SK-N-SH treated with all-trans-retinoic acid at 6 μM for 48 hours (cell line): ENCODE results near the gene DIP2C.

ENCODE experiments used
- ATAC-seq: fragments of 200-7000 bp; cut with Tn5 transposase; 3 replicates; pipeline ENCODE4 v1.9.1; 2020; ENCODE audit warnings: mild to moderate bottlenecking, moderate library complexity
- ARNTL ChIP-seq: fragments of 450-650 bp; formaldehyde crosslinking; IDR thresholded peaks from 2 replicates; pipeline ENCODE4 v1.5.0; 2020; ENCODE audit warnings: low read depth, mild to moderate bottlenecking, moderate library complexity, borderline replicate concordance
- BACH2 ChIP-seq: fragments of 250-450 bp; sonication (Bioruptor Pico); IDR thresholded peaks from 2 replicates; pipeline ENCODE4 v1.9.0; 2021; ENCODE audit warnings: mild to moderate bottlenecking, borderline replicate concordance
- CREB5 ChIP-seq: fragments of 250-450 bp; sonication (Bioruptor Pico); IDR thresholded peaks from 2 replicates; pipeline ENCODE4 v1.5.1; 2020; ENCODE audit warnings: low read depth, mild to moderate bottlenecking, moderate library complexity
- CSDC2 ChIP-seq: fragments of 250-450 bp; sonication (Bioruptor Pico); IDR thresholded peaks from 2 replicates; pipeline ENCODE4 v1.5.0; 2020; ENCODE audit warnings: mild to moderate bottlenecking, moderate library complexity
- CSRNP3 ChIP-seq: fragments of 250-450 bp; sonication (Bioruptor Pico); IDR thresholded peaks from 2 replicates; pipeline ENCODE4 v1.5.1; 2021; ENCODE audit warnings: mild to moderate bottlenecking, moderate library complexity
- ESRRG ChIP-seq: fragments of 250-450 bp; sonication (Bioruptor Pico); IDR thresholded peaks from 2 replicates; pipeline ENCODE4 v1.6.1; 2021; ENCODE audit warnings: mild to moderate bottlenecking
- GLIS3 ChIP-seq: fragments of 250-450 bp; sonication (Bioruptor Pico); IDR thresholded peaks from 2 replicates; pipeline ENCODE4 v1.5.0; 2020; ENCODE audit warnings: mild to moderate bottlenecking, moderate library complexity
- ISL1 ChIP-seq: fragments of 250-450 bp; sonication (Bioruptor Pico); IDR thresholded peaks from 2 replicates; pipeline ENCODE4 v2.1.2; 2022; ENCODE audit warnings: mild to moderate bottlenecking, moderate library complexity
- OSR1 ChIP-seq: fragments of 250-450 bp; sonication (Bioruptor Pico); IDR thresholded peaks from 2 replicates; pipeline ENCODE4 v1.8.0; 2022; ENCODE audit warnings: moderate library complexity, mild to moderate bottlenecking, inconsistent platforms
- PATZ1 ChIP-seq: fragments of 250-450 bp; sonication (Bioruptor Pico); IDR thresholded peaks from 2 replicates; pipeline ENCODE4 v1.8.0; 2020; ENCODE audit warnings: mild to moderate bottlenecking, moderate library complexity, borderline replicate concordance
- POU6F1 ChIP-seq: fragments of 250-450 bp; sonication (Bioruptor Pico); IDR thresholded peaks from 2 replicates; pipeline ENCODE4 v1.8.0; 2021; ENCODE audit warnings: low read depth, mild to moderate bottlenecking, moderate library complexity, borderline replicate concordance
- PPARA ChIP-seq: fragments of 250-450 bp; sonication (Bioruptor Pico); IDR thresholded peaks from 2 replicates; pipeline ENCODE4 v1.5.0; 2020; ENCODE audit warnings: mild to moderate bottlenecking, borderline replicate concordance
- RARB ChIP-seq: fragments of 250-450 bp; sonication (Bioruptor Pico); IDR thresholded peaks from 2 replicates; pipeline ENCODE4 v1.8.0; 2021; ENCODE audit warnings: mild to moderate bottlenecking, moderate library complexity
- TCF4 ChIP-seq: fragments of 250-450 bp; sonication (Bioruptor Pico); IDR thresholded peaks from 2 replicates; pipeline ENCODE4 v1.8.0; 2021; ENCODE audit warnings: mild to moderate bottlenecking, moderate library complexity, borderline replicate concordance
- TSHZ2 ChIP-seq: fragments of 250-450 bp; sonication (Bioruptor Pico); IDR thresholded peaks from 2 replicates; pipeline ENCODE4 v1.5.0; 2020; ENCODE audit warnings: mild to moderate bottlenecking, moderate library complexity
- ZFP30 ChIP-seq: fragments of 450-650 bp; formaldehyde crosslinking; IDR thresholded peaks from 2 replicates; pipeline ENCODE4 v1.5.0; 2022; ENCODE audit warnings: mild to moderate bottlenecking, moderate library complexity
- ZNF565 ChIP-seq: fragments of 450-650 bp; formaldehyde crosslinking; conservative IDR thresholded peaks from 2 replicates; pipeline ENCODE4 v1.5.0; 2020; ENCODE audit warnings: low read depth, mild to moderate bottlenecking, moderate library complexity
- ZNF70 ChIP-seq: fragments of 450-650 bp; formaldehyde crosslinking; IDR thresholded peaks from 2 replicates; pipeline ENCODE4 v1.5.0; 2020; ENCODE audit warnings: mild to moderate bottlenecking, moderate library complexity

Gene DIP2C

GRCh38 chr10:246431-246830 is 443.0 kb downstream of the DIP2C start:
- no peak for TF ChIP-seq PATZ1 (CRISPR knock-in tag)
- TF ChIP-seq ESRRG (CRISPR knock-in tag): no peak
- no peak for TF ChIP-seq GLIS3
- no peak for TF ChIP-seq ZNF565
- TF ChIP-seq TSHZ2 (CRISPR knock-in tag): no peak
- no peak for TF ChIP-seq ZNF70 (CRISPR knock-in tag)
- TF ChIP-seq OSR1 (CRISPR knock-in tag): no peak
- ATAC-seq: no peak

- ATAC-seq: no peak
- TF ChIP-seq PPARA (CRISPR knock-in tag): no peak
- no peak for TF ChIP-seq CSDC2 (CRISPR knock-in tag)
- TF ChIP-seq RARB (CRISPR knock-in tag): no peak
- TF ChIP-seq TCF4 (CRISPR knock-in tag): no peak
- no peak for TF ChIP-seq ZFP30 (CRISPR knock-in tag)
- TF ChIP-seq ISL1 (CRISPR knock-in tag): no peak
- no peak for TF ChIP-seq CSRNP3 (CRISPR knock-in tag)
- TF ChIP-seq BACH2 (CRISPR knock-in tag): no peak
Observed at GRCh38 chr10:244227-244626, 445.2 kb downstream of the DIP2C start.

- no peak for ATAC-seq
- TF ChIP-seq CREB5 (CRISPR knock-in tag) (no peak), POU6F1 (CRISPR knock-in tag) (no peak), CSDC2 (CRISPR knock-in tag) (no peak), ARNTL (CRISPR knock-in tag) (no peak), OSR1 (CRISPR knock-in tag) (no peak), RARB (CRISPR knock-in tag) (no peak), ESRRG (CRISPR knock-in tag) (no peak), GLIS3 (no peak), ZNF70 (CRISPR knock-in tag) (no peak), ZFP30 (CRISPR knock-in tag) (no peak)
Observed at GRCh38 chr10:241966-242643, 447.4 kb downstream of the DIP2C start.

- ATAC-seq: no peak
- TF ChIP-seq RARB (CRISPR knock-in tag) (no peak), OSR1 (CRISPR knock-in tag) (no peak), TSHZ2 (CRISPR knock-in tag) (no peak), ZFP30 (CRISPR knock-in tag) (no peak), ESRRG (CRISPR knock-in tag) (no peak), CSRNP3 (CRISPR knock-in tag) (no peak), POU6F1 (CRISPR knock-in tag) (no peak)
Observed at GRCh38 chr10:241451-241850, 448.0 kb downstream of the DIP2C start.
